Lung (tissue), 16 donors: ENCODE data around the gene PIK3CD. TPM values are rescaled to one million over a fixed set of nuclear protein-coding genes. Genes with fewer than 3 reads are reported as not detected.
A peak's percentile ranks its signal among the peaks of the same experiment; 100 is the strongest.

Experiments used
- ATAC-seq: fragments of 200-7000 bp; cut with Tn5 transposase; one replicate; pipeline ENCODE4 v1.9.1; 2020; ENCODE audit warnings: moderate number of reproducible peaks; ENCODE audit not compliant: insufficient read depth, low FRiP score
- DNase-seq, 3 donors: peaks; one replicate each; pipeline ENCODE4 v3.0.0-alpha.2; 2013 to 2017
- H3K27ac ChIP-seq, 2 donors: one replicate each; pipeline ENCODE4 v1.5.1; 2013; ENCODE audit warnings: mild to moderate bottlenecking in 2 of 2, moderate library complexity in 2 of 2, control low read depth in 1 of 2, inconsistent platforms in 1 of 2, low read depth in 1 of 2, low read length in 1 of 2
- H3K27me3 ChIP-seq, 3 donors: one replicate each; pipeline ENCODE4 v1.5.1; 2013; ENCODE audit warnings: low read length in 2 of 3; ENCODE audit not compliant: control insufficient read depth in 3 of 3, insufficient read depth in 3 of 3
- H3K36me3 ChIP-seq, 4 donors: one replicate each; pipeline ENCODE4 v1.5.1; 2013; ENCODE audit warnings: low read length in 4 of 4, mild to moderate bottlenecking in 1 of 4, moderate library complexity in 1 of 4; ENCODE audit not compliant: control insufficient read depth in 4 of 4, insufficient read depth in 4 of 4
- H3K4me1 ChIP-seq, 5 donors: one replicate each; pipeline ENCODE4 v1.5.1; 2013; ENCODE audit warnings: low read length in 5 of 5, mild to moderate bottlenecking in 2 of 5, moderate library complexity in 1 of 5; ENCODE audit not compliant: control insufficient read depth in 5 of 5, insufficient read depth in 5 of 5
- H3K4me3 ChIP-seq: one replicate; pipeline ENCODE4 v1.5.1; 2013; ENCODE audit warnings: mild to moderate bottlenecking, control low read depth, moderate library complexity
- H3K9ac ChIP-seq, 2 donors: one replicate each; pipeline ENCODE4 v1.5.1; 2013; ENCODE audit warnings: low read length in 2 of 2, control low read depth in 1 of 2; ENCODE audit not compliant: insufficient read depth in 1 of 2
- H3K9me3 ChIP-seq, 4 donors: one replicate each; pipeline ENCODE4 v1.5.1; 2013; ENCODE audit warnings: low read length in 3 of 4, mild to moderate bottlenecking in 1 of 4, moderate library complexity in 1 of 4; ENCODE audit not compliant: control insufficient read depth in 4 of 4, insufficient read depth in 3 of 4
- CTCF ChIP-seq: IDR thresholded peaks from 2 replicates; pipeline ENCODE4 v1.5.1; 2012; ENCODE audit warnings: mild to moderate bottlenecking; ENCODE audit errors: control extremely low read depth, extremely low read depth
- WGBS, 2 donors: extraction: QIAGEN DNeasy Blood & Tissue Kit; methylation state at CpG; one replicate each; pipeline ENCODE4 v1.1.7; 2013; 5-methylcytosine and 5-hydroxymethylcytosine counted together
- long read RNA-seq, 5 donors: transcript quantifications; one replicate each; lab custom pipeline, GENCODE V29; 2026
- polyA plus RNA-seq, 2 donors: library from polyadenylated mRNA; stranded (reverse); fragments of 200-250 nt; gene quantifications; one replicate each; pipeline ENCODE4 v1.2.1, GENCODE V29; 2013
- total RNA-seq, 2 donors: library from RNA; depleted of rRNA in 1 of 2; stranded (reverse); fragments of >200 nt in 1 of 2; gene quantifications; one replicate each; pipeline ENCODE4 v1.2.1, GENCODE V29; 2014 to 2021
- donor health status: control.
- donor health status: control.
- donor health status: Bipolar disorder and iron deficiency.
- donor health status: healthy.
- donor health status: DM: yes; HTN: yes; CAD: no.

PIK3CD gene
- total RNA-seq (10 to 100 TPM; 17.0 to 26.6 TPM), polyA plus RNA-seq (10 to 100 TPM in 1 of 2 donors, 1 to 10 TPM in 1; 7.8 to 29.6 TPM)
- long read RNA-seq, donor 1: 0 reads
- long read RNA-seq, donor 2: 0 reads
- long read RNA-seq, donor 3, partial matches to known transcripts: 15 of 15 reads
- long read RNA-seq, donor 3, other reads (novel, unspliced or antisense): 0 of 15 reads
- long read RNA-seq, donor 4, partial matches to known transcripts: 0 of 7 reads
- long read RNA-seq, donor 4, other reads (novel, unspliced or antisense): 7 of 7 reads
- long read RNA-seq, donor 5, full-length matches to known transcripts: 1 of 1 reads
- long read RNA-seq, donor 5, partial matches to known transcripts: 0 of 1 reads
- long read RNA-seq, donor 5, other reads (novel, unspliced or antisense): 0 of 1 reads

GRCh38 chr1:9651565-9652378 lies at the start of gene PIK3CD:
Gene PIK3CD, plus strand, starts transcription at chr1:9651731. Its CDS starts 58,725 bp downstream, at chr1:9710456.
- Histone ChIP-seq H3K9ac (no peak within 1 kb of the TSS), H3K27ac (peak within 1 kb of the TSS in 1 of 2 donors; percentile 84), H3K36me3 (no peaks in the 10 kb centered on the region)

GRCh38 chr1:9601942-9602793 lies 49.4 kb upstream of the PIK3CD start:
- no peak overlapping the region for H3K4me3 ChIP-seq
- DNase-seq (no peak), ATAC-seq (no peak)
- peaks cover 0 to 12% (median 5%) of the 10 kb centered on the region in 5 donors for H3K4me1 ChIP-seq
- H3K9ac ChIP-seq: no peak overlapping the region
- no peaks in the 10 kb centered on the region for H3K27me3 ChIP-seq
- TF ChIP-seq CTCF: no peak
- H3K9me3 ChIP-seq: no peaks in the 10 kb centered on the region
- H3K36me3 ChIP-seq: peaks cover 5 to 40% (median 23%) of the 10 kb centered on the region in 4 donors
- WGBS, 2 donors: 97% methylated on average over 24 to 26 of the region's 26 CpGs
- H3K27ac ChIP-seq: no peak overlapping the region

More at GRCh38 chr1:9651565-9652378, at the start of gene PIK3CD:
- Histone ChIP-seq H3K4me3 (peak within 1 kb of the TSS; percentile 36), H3K4me1 (peaks cover 0 to 7% (median 0%) of the 10 kb centered on the region in 5 donors), H3K27me3 (peaks cover 0 to 33% (median 28%) of the 10 kb centered on the region in 3 donors), H3K9me3 (no peaks in the 10 kb centered on the region)
- DNase-seq (peak; percentile 59 to 67 (median 63)), ATAC-seq (peak; percentile 75)
- WGBS, 2 donors: 0 to 1% methylated on average over 75 to 94 of the region's 94 CpGs
- no peak for TF ChIP-seq CTCF

GRCh38 chr1:9602794-9603167 lies 48.8 kb upstream of the PIK3CD start:
- H3K27me3 ChIP-seq: no peaks in the 10 kb centered on the region
- TF ChIP-seq CTCF: no peak
- DNase-seq (no peak), ATAC-seq (no peak)
- WGBS, 2 donors: 94 to 100% methylated on average over 9 of the region's 9 CpGs
- peaks cover 0 to 6% (median 2%) of the 10 kb centered on the region in 5 donors for H3K4me1 ChIP-seq
- H3K9ac ChIP-seq: no peak overlapping the region
- H3K4me3 ChIP-seq: no peak overlapping the region
- H3K9me3 ChIP-seq: no peaks in the 10 kb centered on the region
- H3K27ac ChIP-seq: no peak overlapping the region
- H3K36me3 ChIP-seq: peaks cover 5 to 37% (median 23%) of the 10 kb centered on the region in 4 donors
